GM19351 (cell line): ENCODE results near the gene UBIAD1.

Experiments used
- ATAC-seq: cut with Tn5 transposase; IDR thresholded peaks from one replicate; pipeline ENCODE4 v1.9.1; 2021; ENCODE audit warnings: mild to moderate bottlenecking, moderate library complexity; ENCODE audit not compliant: unreplicated experiment

The UBIAD1 gene

DNA sequence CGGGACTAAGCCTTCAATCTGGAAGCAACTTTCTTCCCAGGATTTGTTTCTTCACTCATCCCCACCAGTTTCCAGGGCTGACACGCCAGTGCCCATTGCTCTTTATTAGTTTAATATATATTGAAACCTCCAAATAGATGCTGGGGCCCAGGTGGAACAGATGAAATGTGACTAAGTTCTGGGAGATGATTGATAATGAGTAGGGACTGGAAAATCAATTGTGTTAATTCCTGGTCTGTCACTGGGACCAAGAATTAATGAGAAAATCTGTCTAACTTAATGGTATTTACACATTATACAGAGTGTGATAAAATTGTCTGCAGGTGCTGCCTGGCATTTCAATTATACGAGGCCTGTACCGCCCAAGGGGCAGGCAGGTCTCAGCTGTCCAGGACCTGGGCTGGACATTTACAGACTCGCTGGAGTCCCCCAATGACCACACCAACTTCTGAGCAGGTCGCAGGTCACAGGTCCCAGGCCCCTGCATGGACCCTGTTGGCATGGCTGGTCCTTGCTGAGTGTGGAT, 35.8 kb downstream of the UBIAD1 start:
- no peak for ATAC-seq

DNA sequence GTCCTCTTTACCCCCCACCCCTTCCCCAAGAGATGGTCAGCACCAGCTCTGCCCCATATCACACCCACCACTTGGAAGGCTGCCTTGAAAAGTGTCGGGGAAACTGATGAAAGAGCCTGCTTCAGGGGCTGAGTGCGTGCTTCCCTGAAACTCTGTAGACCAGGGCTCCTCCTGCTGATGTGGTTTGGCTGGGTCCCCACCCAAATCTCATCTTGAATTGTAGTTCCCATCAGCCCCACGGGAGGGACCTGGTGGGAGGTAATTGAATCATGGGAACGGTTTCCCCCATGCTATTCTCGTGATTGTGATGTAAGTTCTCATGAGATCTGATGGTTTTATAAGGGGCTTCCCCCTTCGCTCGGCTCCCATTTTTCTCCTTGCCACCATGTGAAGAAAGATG, 36.4 kb downstream of the UBIAD1 start:
- ATAC-seq: no peak

DNA sequence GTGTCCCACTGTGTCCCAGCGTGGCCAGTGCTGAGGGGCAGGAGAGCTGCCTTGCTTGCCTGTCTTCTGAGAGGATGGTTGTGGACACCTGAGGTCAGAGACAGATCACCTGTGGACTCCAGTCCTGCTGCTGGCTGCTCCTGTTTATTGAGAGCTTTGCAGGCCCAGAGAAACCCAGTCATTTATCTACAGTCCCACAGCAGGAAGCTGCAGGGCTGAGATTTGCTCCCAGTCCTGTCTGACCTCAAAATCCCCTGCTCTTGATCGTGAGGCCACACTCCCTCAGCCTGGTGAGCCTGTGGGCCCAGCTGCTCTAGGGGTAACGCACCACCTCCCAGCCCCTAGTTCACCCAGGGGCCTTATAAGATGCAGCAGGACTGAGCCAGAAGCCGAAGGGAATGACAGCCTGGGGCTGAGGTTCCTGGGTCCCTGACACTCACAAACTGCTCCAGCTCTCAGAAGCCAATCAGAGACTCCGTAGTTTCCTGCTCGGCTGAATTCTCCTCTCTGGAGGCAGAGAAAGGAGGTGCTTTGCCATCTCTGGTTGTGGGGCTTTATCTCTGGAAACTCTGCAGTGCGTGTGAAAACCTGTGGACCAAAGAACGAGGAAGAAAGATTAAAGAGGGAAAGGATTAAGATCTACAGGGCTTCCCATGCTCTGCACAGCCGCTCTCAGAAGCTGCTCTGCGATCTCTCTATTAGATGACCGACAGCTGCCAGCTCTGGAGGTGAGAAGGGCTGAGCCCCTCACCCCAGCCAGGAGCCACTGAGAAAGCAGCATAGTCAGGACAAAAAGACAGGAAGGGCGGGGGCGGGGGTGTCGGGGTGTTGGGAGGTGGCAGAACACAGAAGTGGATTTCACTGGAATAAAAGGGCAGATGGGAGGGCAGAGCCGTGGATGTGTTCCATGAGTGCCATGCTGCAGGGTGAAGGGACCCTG, 39.1 kb downstream of the UBIAD1 start:
- ATAC-seq: no peak

DNA sequence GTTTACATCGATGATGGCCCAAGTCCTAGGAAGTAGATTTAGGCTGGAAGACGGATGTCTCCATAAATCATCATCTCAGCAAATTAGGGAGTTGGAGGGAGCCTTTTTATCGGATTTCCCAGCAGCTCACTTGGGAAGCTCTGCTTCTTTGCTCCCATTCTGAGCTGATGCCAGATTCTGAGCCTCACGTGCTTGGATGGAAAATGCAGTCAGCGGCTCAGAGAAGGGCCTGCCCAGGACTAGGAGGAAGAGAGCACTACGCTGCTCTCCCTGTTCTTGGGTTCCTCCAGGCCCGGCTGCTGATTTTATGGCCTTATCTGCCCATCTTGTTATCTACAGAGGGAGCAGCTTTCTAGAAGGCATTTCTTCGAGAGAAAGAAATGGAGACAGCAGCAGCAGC, 42.0 kb downstream of the UBIAD1 start:
- no peak for ATAC-seq

DNA sequence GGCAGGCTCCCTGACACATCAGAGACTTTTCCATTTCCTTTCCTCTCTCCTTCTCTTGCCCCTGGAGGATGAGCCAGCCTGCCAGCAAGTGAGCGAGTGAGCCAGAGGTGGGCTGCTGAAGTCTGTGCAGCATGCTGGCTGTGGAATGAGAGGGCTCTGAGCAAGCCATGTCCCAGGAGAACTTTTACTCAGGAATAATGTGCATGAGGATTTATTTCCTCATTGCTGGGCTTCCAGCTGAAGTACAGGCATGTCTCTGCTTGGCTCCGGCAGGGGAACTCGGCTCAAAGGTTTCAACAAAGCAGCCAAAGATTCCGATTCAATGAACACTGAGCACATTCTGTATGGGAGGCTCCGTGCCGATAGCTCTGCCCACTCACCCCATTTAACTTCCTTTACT, 43.7 kb downstream of the UBIAD1 start:
- no peak for ATAC-seq

DNA sequence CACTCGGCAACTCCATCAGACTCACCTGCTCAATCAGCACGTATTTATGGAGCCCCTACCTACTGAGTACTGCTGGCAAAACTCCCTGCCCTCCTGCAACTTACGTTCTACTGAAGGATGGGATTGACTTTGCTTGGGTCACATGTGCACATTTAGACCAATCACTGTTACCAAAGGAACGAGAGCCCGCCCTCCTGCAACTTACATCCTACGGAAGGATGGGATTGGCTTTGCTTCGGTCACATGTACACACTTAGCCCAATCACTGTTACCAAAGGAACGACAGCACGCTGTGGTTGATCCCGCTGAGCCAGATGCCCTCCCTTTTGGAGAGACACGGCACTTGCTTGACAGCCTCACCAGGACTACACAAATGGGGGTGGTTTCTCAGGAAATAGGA, 46.0 kb downstream of the UBIAD1 start:
- no peak for ATAC-seq

DNA sequence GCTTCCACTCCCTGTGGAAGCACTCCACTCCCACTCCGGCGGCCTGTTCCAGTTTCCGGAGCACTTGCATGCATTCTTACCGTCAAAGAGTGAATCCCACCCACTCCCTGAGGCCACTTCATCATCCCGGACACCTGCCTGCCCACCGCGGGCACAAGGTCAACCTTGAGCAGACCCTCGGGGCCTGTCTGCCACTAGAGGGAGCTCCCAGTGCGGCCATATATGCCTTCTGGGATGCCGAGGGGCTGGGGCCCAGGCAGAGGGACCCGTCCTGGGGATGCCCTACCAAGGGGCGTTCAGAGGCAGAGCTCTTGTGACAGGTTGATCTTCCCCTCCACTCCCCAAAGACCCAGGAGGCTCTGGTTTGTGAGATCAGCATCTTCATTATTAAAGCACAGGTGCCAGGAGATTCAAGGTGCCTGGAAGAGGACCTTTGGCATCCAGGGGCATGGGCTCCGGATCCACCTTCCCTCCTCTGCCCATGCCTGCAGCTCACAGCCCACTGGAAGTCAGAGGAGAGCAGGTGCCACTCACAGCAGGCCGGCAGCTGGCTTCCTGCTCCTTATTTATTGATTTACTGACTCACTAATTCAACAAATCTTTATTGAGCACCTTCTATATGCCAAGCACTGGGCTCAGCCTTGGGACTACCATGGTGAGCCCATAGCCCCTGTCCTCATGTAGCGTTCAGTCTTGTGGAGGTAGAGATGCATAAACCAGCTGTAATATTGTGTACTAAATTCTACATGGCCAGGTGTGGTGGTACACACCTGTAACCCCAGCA, 47.3 kb downstream of the UBIAD1 start:
- no peak for ATAC-seq

DNA sequence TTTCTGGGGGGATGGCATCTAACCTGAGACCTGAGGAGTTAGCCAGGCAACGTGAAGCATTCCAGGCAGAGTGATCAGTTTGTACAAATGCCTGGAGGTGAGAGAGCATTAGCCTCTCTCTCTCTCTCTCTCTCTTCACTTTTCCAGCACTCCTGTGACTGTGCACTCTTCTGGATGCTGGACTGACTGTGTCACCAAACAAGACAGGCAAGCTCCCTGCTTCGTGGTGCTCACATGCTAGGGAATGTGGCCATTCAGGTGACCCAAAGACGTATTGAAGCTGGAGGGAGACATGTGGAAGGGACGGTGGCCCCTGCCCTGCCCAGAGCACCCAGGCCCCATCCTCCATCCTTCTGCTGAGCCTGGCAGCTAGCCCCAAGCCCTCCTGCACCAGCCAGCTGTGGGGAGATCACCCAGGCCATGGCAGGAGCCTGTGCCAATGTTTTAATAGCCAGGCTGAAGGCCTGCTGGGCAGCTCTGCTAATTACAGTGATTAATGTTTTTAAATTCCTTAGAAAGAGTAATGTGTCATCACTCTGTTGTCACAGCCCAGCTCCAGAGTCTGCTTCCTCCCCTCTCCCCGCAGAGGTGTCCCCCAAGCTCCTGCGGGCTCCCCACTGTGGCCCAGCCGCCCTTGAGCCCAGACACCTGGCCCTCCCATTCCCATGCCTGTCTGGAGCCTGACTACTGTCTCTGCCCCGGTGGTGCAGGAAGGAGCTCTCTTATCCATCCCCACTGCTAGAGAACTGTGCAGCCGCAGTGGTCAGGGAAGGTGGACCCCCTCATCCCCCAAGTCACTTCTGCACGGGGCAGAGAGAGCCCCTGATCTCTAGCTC, 48.9 kb downstream of the UBIAD1 start:
- ATAC-seq: no peak

DNA sequence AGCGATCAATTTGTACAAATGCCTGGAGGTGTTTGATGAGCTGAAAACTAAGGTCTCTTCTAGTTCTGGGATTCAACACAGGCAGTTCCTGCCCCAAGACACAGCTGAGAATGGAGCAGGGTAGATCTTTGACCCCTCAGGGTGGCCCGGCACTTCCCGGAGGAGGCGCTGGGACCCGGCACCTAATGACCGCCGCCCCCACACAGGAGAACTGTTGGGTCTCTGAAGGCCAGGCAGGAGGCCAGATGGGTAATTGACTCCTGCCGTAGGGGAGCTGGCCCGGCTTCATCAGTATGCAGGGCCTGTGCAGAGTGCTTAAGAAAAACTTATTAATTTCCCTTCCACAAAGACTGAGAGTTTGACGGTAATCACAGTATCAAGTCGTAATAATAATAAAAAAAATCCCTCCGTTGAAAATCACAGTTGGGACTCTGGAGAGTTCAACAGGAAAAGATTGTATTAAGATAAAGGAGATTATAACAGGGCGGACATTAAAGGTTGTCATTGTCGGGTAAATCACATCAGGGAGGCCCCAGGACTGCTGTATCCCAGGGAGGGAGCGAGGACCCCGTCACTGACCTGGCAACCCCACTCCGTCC, 51.7 kb downstream of the UBIAD1 start:
- ATAC-seq: no peak

DNA sequence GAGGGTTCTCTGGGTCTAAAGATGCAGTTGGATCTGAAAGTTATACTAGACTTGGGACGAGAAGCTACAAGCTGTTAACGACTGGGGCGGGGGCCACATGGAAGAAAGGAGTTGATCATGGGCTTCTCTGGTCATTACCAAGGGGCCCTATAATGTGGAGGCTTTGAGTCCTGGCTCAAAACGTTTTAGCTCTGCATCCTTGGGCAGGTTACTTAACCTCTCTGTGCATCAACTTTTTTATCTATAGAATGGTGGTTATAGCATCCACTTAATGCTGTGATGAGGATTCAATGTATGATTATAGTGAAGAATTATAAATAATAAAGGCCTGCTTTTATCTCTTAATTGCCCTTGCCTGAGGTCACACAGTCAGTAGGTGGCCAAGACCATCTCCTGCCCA, 53.1 kb downstream of the UBIAD1 start:
- ATAC-seq: no peak

DNA sequence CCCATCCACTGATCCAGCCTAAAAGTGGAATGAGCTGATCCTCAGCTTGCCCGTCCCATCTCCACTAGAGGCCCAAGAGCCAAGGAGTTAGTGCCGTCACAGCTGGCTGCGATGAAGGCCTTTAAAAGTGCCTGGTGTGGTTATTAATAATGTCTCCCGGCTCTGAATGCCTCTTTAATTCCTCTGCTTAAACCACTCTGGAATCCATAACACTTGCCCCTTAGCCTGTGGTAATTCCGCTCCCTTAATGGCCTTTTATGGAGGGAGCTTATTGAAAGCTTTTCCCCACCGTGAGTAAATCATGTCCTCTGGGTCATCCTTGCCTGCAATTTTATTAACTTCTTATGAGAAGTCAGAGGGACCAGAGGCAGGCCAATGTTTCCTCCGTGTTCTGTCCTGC, 55.4 kb downstream of the UBIAD1 start:
- ATAC-seq: no peak

DNA sequence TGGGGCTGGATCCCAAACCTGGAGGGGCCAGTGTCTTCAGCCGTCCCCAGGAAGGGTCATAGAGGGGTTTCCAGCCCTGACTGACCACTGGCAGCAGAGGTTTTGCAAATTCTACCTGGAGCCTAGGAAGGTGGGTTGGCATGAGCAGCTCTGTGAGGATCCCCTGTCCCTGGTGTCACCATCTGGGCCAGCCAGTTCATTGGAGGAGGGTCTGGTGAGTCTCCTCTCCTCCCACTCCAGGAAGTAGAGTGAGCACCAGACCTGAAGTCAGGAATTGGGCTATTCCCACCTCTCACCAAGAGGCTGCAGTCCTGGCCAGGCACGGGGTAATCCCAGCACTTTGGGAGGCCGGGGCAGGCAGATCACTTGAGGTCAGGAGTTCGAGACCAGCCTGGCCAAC, 57.4 kb downstream of the UBIAD1 start:
- ATAC-seq: no peak

DNA sequence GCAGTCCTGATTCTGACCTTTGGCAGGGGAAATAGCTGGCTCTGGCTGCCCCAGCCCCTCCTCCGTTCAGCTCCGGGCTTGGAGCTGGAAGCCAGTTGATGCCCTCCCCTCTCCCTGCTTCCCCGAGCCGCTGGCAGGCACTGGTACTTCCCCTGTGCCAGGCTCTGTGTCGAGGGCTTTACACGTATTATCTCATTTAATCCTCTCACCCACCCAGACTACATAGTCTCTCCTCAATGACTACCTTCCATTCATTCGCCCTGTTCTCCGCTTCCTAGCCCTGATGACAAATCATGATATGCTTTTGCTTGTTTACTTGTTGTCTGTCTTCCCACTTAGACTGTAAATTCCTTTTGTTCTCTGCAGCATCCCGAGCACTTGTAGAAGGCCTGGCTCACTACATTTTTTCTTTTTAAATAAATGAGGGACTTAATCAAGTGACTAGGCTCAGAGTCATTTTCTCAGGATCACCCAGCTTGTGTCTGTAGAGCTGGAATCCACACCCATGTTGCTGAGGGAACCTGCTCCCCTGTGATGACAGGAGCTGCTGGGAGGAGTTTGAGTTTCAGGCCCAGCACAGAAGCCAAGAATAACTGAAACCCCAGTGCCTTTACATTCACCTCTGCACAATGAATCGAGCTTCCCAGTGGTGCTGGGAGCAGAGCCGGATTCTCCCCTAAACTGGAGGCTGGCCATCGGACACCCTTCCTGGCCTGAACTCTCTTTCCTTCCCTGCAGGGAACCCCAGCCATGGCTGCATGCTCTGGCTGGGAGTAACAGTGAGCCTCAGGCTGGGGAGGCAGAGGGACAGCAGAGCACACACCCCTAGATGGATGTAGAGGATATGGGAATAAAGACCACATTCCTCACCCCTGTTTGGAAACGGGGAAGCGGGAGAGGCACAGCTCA, 58.3 kb downstream of the UBIAD1 start:
- no peak for ATAC-seq

DNA sequence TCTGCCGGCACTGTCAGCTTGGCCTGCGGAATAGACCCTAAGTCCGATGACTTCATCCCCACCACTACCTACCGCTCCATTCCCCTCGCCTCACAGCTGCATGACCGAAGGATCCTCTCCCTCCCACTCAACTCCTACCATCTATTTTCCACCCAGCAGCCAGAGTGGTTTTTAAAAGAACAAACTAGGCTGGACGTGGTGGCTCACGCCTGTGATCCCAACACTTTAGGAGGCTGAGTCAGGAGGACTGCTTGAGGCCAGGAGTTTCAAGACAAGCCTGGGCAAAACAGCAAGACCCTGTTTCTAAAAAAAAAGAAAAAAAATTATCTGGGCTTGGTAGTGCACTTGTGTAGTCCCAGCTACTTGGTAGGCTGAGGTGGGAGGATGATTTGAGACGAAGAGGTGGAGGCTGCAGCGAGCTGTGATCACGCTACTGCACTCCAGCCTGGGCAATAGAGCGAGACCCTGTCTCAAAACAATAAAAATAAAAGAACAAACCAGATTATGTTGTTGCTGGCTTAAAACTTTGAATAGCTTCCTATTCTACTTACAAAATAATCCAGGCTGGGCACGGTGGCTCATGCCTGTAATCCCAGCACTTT, 59.0 kb downstream of the UBIAD1 start:
- no peak for ATAC-seq

DNA sequence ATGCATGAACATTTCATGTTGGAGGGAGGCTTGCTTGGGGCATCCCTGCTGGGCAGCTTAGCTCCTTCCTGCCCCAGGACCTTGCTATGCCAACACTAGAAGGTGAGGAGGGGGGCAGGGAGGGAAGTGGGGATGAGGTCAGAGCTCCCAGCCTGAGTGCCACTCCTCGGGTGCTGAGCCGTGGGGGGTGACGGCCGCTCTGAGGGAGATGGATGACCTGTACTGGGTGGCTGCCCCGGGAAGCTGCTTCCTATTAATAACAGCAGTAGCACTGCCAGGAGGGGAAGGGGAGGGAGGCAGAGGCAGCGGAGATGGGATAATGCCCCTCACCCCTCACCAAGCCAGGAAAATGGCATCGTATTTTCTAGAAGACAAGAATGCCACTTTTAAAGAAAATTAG, 60.6 kb downstream of the UBIAD1 start:
- ATAC-seq: no peak

DNA sequence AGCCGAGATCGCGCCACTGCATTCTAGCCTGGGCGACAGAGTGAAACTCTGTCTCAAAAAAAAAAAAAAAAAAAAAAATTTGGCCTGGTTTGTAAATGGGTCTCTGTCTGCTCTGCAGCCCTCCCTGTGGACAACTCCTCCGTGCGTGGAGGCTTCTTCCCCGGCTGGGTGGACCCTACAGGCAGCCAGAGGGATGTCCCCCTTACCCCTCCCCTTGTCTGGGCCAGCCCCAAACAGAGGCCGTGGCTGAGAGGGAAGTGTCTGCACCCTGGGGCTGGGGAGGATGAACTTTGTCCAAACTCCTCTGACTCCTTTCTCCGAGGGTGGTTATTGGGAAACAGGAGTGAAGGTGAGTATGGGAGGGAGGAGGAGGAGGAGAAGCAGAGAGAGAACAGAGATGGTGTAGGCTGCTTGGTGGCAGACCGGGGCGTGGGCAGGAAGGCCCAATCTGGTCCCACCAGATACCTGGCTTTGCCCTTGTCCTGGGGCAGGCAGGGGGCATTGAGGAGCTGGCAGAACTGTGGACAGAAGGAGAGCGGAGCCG, 61.3 kb downstream of the UBIAD1 start:
- no peak for ATAC-seq

DNA sequence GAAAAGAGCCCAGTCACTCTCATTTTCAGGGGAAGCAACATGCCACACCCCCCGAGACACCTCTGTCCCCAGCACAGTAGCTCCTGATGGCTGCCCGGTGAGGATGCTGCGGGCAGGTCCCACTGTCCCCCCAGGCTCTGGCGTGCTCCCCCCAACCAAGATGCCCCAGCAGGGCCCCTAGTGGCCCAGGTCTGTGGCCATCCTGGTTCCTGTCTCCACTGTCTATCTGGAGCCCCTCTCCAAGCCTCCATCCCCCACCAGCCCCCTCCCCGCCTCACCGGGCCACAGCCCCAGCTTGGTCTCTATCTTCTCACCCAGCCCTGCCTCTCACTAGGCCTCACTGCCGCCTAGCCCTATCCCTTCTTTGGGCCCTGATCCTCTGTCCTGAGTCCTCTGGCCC, 61.8 kb downstream of the UBIAD1 start:
- no peak for ATAC-seq

DNA sequence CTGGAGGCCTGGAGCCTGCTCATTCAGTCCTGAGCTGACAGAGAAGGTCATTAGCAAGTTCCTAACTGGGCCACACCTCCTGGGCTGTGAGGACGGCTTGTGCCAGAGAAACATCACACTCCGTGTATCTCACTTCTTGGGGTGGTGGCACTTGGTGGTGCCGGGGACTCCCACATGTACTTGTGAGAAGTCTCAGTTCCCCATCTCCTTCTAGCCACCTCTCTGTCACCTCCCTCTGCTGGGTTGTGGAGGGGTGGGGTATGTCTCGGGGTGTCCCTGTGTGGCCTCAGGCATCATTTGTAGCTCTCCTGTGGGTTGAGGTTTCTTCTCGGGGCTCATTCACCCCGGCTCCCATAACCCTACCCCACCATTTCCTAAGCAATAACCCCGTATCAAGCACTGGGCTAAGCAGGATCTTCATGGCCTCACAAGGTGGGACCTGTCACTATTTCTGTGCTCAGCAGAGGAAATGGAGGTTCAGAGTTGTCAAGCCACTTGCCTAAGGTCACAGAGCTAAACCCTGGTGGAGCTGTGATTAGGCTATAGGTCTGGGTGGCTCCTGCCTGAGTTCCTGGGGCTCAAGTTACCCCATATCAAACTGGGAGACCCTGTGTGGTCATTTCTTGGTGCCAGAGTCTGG, 62.5 kb downstream of the UBIAD1 start:
- ATAC-seq: peak; percentile 97
